Lower leg skin (tissue), 4 donors: ENCODE measurements around the gene FN3K. TPM values are rescaled to one million over a fixed set of nuclear protein-coding genes. Genes with fewer than 3 reads are reported as not detected.

Source experiments
- DNase-seq, 2 donors: peaks; one replicate each; pipeline ENCODE4 v3.0.0-alpha.2; 2019; ENCODE audit warnings: low spot score in 2 of 2
- H3K4me3 ChIP-seq: fragments of 200-600 bp; sonication (generic); 2 replicates; pipeline ENCODE4 v1.5.1; 2017; ENCODE audit warnings: mild to moderate bottlenecking, low read depth; ENCODE audit not compliant: poor library complexity, severe bottlenecking
- POLR2A ChIP-seq, 2 donors: fragments of 450-650 bp; IDR thresholded peaks; one replicate each; pipeline ENCODE4 v1.6.1; 2016 to 2017; ENCODE audit warnings: antibody characterized with exemption in 2 of 2, mild to moderate bottlenecking in 1 of 2, moderate library complexity in 1 of 2
- WGBS, 2 donors: methylation state at CpG; one replicate each; pipeline ENCODE4 v1.1.5; 2018; 5-methylcytosine and 5-hydroxymethylcytosine counted together
- intact Hi-C: fragments of 100-400 bp; cut with DNase I; formaldehyde crosslinking; loops from one replicate; pipeline ENCODE4 v1.15.0; 2023; ENCODE audit warnings: low total_unique reads
- total RNA-seq, 4 donors: library from RNA; depleted of rRNA; stranded (reverse); fragments of >200 nt; gene quantifications; one replicate each; pipeline ENCODE4 v1.1.0, GENCODE V29; 2016
- TF ChIP-seq, protein P1 (sequence below), 3 donors: fragments of 450-650 bp; IDR thresholded peaks; one replicate each; pipeline ENCODE4 v1.5.1; 2016; ENCODE audit warnings: antibody characterized with exemption in 3 of 3, mild to moderate bottlenecking in 3 of 3, moderate library complexity in 2 of 3

Gene FN3K
- total RNA-seq, 4 donors from 2014 or later: 1.4 to 4.8 (median 3.3) TPM

- H3K4me3 ChIP-seq: no peak overlapping the region
- intact Hi-C loops: no loop called here
- TF ChIP-seq, protein P1, sequence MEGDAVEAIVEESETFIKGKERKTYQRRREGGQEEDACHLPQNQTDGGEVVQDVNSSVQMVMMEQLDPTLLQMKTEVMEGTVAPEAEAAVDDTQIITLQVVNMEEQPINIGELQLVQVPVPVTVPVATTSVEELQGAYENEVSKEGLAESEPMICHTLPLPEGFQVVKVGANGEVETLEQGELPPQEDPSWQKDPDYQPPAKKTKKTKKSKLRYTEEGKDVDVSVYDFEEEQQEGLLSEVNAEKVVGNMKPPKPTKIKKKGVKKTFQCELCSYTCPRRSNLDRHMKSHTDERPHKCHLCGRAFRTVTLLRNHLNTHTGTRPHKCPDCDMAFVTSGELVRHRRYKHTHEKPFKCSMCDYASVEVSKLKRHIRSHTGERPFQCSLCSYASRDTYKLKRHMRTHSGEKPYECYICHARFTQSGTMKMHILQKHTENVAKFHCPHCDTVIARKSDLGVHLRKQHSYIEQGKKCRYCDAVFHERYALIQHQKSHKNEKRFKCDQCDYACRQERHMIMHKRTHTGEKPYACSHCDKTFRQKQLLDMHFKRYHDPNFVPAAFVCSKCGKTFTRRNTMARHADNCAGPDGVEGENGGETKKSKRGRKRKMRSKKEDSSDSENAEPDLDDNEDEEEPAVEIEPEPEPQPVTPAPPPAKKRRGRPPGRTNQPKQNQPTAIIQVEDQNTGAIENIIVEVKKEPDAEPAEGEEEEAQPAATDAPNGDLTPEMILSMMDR (IDR thresholded peaks at IDR 0.05): no peak
- no peak for TF ChIP-seq POLR2A (IDR thresholded peaks at IDR 0.05)
- DNase-seq: no peak
- WGBS, 2 donors: 95 to 97% methylated on average over 9 of the region's 9 CpGs
Observed at GRCh38 chr17:82797061-82797460, 61.6 kb downstream of the FN3K start.

- H3K4me3 ChIP-seq: no peak overlapping the region
- intact Hi-C loops: no loop called here
- DNase-seq: no peak
- WGBS, 2 donors: 99% methylated on average over 7 of the region's 7 CpGs
- TF ChIP-seq, protein P1 (IDR thresholded peaks at IDR 0.05): no peak
- no peak for TF ChIP-seq POLR2A (IDR thresholded peaks at IDR 0.05)
Observed at GRCh38 chr17:82798752-82799151, 63.3 kb downstream of the FN3K start.

DNA sequence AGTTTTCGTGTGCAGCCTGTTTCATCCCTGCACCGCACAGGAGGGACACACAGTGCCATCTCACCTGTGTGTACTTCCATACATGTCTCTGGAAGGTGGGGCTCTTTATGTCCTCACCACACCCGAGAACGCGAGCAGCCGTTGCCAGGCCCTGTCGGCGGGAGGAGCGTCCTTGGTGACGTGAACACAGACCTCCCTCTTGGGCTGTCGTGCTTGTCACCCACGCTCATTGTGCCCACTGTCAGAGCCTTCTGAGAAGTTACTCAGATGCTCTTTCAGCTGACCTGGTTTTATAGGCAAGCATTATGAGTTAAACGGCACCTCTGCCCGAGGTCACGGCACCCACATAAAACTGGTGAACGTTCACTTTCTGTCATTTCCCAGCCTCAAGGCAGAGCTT is 64.2 kb downstream of the FN3K start:
- DNase-seq: no peak
- intact Hi-C loops: no loop called here
- TF ChIP-seq, protein P1 (IDR thresholded peaks at IDR 0.05): no peak
- TF ChIP-seq POLR2A (IDR thresholded peaks at IDR 0.05): no peak
- 82 to 87% methylated on average over 16 of the region's 16 CpGs for WGBS, 2 donors
- no peak overlapping the region for H3K4me3 ChIP-seq

Other genes starting within 250 kb of the FN3K start
- 10 to 100 TPM; 40.4 to 76.7 (median 52.4) TPM for gene FOXK2, start 215.9 kb upstream of the FN3K start, total RNA-seq
- 100 to 1,000 TPM in 1 of 4 donors, 10 to 100 TPM in 3; 68.1 to 111 (median 83.2) TPM for gene WDR45B, start 87.2 kb upstream of the FN3K start, total RNA-seq
- gene RAB40B, start 36.9 kb upstream of the FN3K start, total RNA-seq: 10 to 100 TPM; 17.4 to 51.2 (median 27.0) TPM
- 10 to 100 TPM; 13.1 to 21.2 (median 18.3) TPM for gene FN3KRP, start 18.9 kb upstream of the FN3K start, total RNA-seq
- gene TBCD, start 16.4 kb downstream of the FN3K start, total RNA-seq: 10 to 100 TPM; 38.7 to 73.4 (median 51.5) TPM
- gene ZNF750, start 104.4 kb downstream of the FN3K start, total RNA-seq: 100 to 1,000 TPM; 202 to 426 (median 294) TPM